GM19193 (cell line): Measurements from ENCODE around the gene HMOX2.

Experiments
- POLR2A ChIP-seq: IDR thresholded peaks from 4 replicates; pipeline ENCODE4 v1.6.1; 2011; ENCODE audit not compliant: insufficient read depth, insufficient read length; ENCODE audit errors: extremely low read depth

HMOX2 gene

GRCh38 chr16:4523686-4524085, 47.5 kb downstream of the HMOX2 start:
- TF ChIP-seq POLR2A, result no peak

- TF ChIP-seq POLR2A, result no peak
Measured at GRCh38 chr16:4524571-4524970, 48.4 kb downstream of the HMOX2 start.

- TF ChIP-seq POLR2A, result no peak
Measured at GRCh38 chr16:4525069-4525468, 48.9 kb downstream of the HMOX2 start.

GRCh38 chr16:4525634-4526277, 49.6 kb downstream of the HMOX2 start:
- no peak for TF ChIP-seq POLR2A

- no peak for TF ChIP-seq POLR2A
Measured at GRCh38 chr16:4529085-4530060, 53.2 kb downstream of the HMOX2 start.

- no peak for TF ChIP-seq POLR2A
Measured at GRCh38 chr16:4531811-4532210, 55.6 kb downstream of the HMOX2 start.

- no peak for TF ChIP-seq POLR2A
Measured at GRCh38 chr16:4532238-4532637, 56.0 kb downstream of the HMOX2 start.

- TF ChIP-seq POLR2A, result no peak
Measured at GRCh38 chr16:4533490-4533889, 57.3 kb downstream of the HMOX2 start.

GRCh38 chr16:4534151-4534790, 58.1 kb downstream of the HMOX2 start:
- no peak for TF ChIP-seq POLR2A

- TF ChIP-seq POLR2A, result no peak
Measured at GRCh38 chr16:4535627-4536108, 59.5 kb downstream of the HMOX2 start.

GRCh38 chr16:4536391-4537106, 60.4 kb downstream of the HMOX2 start:
- TF ChIP-seq POLR2A, result no peak

GRCh38 chr16:4537376-4538343, 61.5 kb downstream of the HMOX2 start:
- TF ChIP-seq POLR2A, result no peak

- TF ChIP-seq POLR2A, result peak; percentile 90
Measured at GRCh38 chr16:4538350-4539235, 62.4 kb downstream of the HMOX2 start, which contains the start of gene CDIP1. CDIP1 (minus strand) TSS chr16:4538773; CDS start chr16:4514130, 24,643 bp downstream.

GRCh38 chr16:4539716-4540284, 63.6 kb downstream of the HMOX2 start:
- TF ChIP-seq POLR2A, result no peak
